Stimulated activated CD8-positive, alpha-beta memory T cell treated with anti-CD3 and anti-CD28 coated beads, Interleukin-15, amount 100 ng/mL, for 1 hour (primary cell): Measurements from ENCODE around the gene GNB2.
A peak's percentile ranks its signal among the peaks of the same experiment; 100 is the strongest.
"Not testable (repeated sequence)": the region's sequence is repeated elsewhere in the genome, so short reads cannot be mapped to it uniquely, and the experiment has no call there.

Source experiments
- DNase-seq: peaks from one replicate; pipeline ENCODE4 v3.0.0-alpha.2; 2020; ENCODE audit warnings: low read depth

Gene GNB2

DNA sequence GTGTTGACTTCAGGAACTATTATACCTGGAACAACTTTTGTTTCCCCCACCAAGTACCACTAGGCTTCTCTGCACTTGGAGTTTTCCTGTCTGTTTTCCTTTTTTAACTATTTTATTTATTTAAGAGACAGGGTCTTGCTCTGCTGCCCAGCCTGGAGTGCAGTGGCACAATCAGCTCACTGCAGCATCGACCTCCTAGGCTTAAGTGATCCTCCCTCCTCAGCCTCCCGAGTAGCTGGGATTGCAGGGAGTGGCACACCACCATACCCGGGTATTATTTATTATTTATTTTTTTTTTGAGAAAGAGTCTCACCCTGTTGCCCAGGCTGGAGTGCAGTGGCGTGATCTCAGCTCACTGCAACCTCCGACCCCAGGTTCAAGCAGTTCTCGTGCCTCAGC, 22.6 kb downstream of the GNB2 start:
- DNase-seq: no peak

- DNase-seq: no peak
These were observed 25.5 kb downstream of the GNB2 start for GRCh38 chr7:100699018-100699417.

GRCh38 chr7:100701089-100701488, 27.5 kb downstream of the GNB2 start:
- DNase-seq: not testable (repeated sequence)

GRCh38 chr7:100705320-100705752, 31.8 kb downstream of the GNB2 start:
- DNase-seq: peak; percentile 63

DNA sequence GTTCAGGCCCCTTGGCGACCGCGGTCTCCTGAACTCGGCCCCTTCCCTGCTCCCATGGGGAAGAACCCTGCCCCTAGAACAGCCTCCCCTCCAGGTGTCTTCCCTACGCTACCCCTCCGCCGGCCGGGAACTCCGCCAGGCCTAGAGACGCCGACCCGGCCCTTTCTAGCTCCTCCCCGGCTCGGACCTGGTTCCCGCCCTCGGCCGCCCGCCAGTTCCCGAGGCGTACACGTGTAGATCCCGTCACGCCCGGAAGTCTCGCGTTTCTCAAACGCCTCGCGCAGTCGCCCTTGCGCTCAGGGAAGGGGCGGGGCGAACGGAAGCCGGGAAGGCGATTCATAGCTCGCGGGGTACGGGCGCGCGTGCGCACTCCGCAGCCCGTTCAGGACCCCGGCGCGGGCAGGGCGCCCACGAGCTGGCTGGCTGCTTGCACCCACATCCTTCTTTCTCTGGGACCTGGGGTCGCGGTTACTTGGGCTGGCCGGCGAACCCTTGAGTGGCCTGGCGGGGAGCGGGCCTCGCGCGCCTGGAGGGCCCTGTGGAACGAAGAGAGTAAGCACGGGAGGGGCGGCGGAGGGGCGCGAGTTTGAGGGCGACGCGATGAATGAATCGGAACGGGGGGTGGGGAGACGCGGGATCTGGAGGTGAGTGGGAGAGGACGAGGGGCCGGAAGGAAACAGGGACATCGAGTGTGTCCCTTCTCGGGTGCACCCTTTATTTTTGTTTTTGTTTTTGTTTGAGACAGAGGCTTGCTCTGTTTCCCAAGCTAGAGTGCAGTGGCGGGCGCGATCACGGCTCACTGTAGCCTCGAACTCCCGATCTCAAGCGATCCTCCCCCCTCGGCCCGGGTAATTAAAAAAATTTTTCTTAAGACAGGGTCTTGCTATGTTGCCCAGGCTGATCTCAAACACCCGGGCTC, 32.5 kb downstream of the GNB2 start, which contains the start of gene POP7:
Gene POP7 (plus strand): TSS at position 369 of the 919 bp plus-strand sequence. CDS start 710 bp downstream, outside the sequence.
- peak; percentile 97 for DNase-seq

- DNase-seq: no peak
These were observed 33.3 kb downstream of the GNB2 start for GRCh38 chr7:100706672-100707311.

DNA sequence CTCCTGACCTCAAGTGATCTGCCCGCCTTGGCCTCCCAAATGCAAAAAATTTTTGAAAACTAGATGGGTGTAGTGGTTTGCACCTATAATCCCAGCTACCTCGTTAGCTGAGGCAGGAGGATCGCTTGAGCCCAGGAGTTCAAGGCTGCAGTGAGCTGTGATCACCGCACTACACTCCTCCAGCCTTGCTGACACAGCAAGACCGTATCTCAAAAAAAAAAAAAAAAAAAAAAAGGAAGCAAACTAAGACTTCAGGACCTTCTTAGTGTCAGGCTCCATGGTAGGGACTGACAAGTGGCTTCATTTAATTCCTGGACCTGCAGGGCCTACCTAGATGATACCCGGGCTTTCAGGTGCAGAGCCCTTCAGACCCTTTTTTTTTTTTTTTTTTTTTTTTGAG, 34.9 kb downstream of the GNB2 start:
- no peak for DNase-seq

DNA sequence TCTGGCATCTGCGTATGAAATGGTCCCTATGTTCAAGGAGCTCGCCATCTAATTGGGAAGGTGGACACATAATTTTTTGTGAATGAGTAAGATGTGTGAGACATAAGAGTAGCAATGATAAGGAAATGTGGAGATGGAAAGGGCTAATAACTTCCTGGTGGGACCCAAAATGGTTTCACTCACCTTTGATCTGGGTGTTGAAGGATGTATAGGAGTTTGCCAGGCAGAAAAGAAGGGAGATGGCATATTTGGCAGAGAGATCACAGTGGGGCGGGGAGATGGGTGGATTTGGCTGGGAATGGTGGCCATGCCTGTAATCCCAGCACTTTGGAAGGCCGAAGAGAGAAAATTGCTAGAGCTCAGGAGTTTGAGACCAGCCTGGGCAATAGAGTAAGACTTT, 36.9 kb downstream of the GNB2 start:
- no peak for DNase-seq

DNA sequence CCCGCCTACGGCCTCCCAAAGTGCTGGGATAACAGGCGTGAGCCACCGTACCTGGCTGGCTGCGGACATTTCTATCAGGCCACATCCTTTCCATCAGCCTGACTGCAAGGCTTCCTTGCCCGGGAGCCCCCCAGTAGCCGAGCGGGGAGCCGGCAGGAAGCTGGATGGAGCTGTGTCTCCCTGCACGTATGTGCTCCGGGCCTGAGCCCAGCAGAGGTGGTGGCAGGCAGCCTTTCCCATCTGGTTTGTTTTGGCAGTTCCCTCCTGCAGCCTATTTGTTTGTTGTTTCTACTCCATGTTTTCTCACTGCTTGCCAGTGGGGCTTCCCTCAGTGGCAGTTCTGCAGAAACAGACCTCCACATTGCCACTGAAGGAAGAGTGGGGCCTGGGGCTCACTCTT, 37.8 kb downstream of the GNB2 start:
- DNase-seq: no peak

DNA sequence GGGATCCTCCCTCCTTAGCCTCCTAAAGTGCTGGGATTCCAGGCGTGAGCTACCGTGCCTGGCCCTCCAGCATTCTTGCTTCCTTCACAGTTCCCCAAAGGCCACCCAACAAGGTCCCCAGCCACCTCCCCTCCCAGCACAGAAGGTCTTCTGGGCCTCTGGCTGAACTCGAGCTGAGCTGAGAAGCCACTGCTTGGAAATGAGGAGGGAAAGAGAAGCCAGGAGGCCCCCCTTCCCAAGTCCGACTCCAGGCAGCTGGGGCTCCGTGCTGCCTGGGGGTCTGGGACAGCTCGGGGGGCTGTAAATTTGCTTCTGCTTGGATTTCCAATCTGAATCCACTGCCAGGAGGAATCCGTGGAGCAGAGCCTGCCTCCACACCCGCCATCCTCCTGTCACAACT, 41.2 kb downstream of the GNB2 start:
- no peak for DNase-seq

- DNase-seq: not testable (repeated sequence)
These were observed 43.5 kb downstream of the GNB2 start for GRCh38 chr7:100717073-100717472.

DNA sequence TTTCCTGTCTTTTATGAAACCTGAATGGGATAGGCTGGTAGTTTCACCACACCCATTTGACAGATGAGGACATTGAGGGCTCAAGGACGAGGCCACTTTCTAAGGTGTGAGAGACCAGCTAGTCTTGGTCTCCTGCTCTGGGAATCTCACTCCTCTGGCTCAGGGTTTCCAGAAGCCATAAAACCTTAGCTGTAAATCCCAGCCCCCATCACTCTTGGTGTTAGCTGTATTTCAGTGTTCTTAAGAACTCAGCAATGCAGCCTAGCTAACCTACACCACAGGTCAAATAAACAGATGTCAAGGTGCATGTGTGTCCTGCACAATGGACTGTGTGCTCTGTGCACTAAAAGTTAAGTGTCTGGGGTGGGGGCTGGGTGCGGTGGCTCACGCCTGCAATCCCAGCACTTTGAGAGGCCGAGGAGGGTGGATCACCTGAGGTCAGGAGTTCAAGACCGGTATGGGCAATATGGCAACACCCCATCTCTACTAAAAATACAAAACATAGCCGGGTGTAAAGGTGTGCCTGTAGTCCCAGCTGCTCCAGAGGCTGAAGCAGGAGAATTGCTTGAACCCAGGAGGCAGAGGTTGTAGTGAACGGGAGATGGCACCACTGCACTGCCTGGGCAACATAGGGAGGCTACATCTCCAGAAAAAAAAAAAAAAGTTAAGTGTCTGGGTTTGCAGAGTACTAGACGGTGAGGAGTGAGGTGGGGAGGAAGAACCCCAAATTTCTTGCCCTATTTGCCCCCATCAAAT, 46.2 kb downstream of the GNB2 start:
- DNase-seq: no peak

DNA sequence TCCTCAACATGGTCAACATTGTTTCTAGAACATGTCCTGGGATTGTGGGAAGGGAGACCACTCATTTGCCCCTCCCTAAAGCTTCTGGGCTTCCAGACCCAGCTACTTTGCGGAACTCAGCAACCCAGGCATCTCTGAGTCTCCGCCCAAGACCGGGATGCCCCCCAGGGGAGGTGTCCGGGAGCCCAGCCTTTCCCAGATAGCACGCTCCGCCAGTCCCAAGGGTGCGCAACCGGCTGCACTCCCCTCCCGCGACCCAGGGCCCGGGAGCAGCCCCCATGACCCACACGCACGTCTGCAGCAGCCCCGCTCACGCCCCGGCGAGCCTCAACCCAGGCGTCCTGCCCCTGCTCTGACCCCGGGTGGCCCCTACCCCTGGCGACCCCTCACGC, 46.7 kb downstream of the GNB2 start, which contains the start of gene EPO:
Gene EPO (plus strand): TSS at position 190 of the 392 bp plus-strand sequence. CDS start 513 bp downstream, outside the sequence.
- no peak for DNase-seq

- no peak for DNase-seq
These were observed 47.3 kb downstream of the GNB2 start for GRCh38 chr7:100720671-100721504.

DNA sequence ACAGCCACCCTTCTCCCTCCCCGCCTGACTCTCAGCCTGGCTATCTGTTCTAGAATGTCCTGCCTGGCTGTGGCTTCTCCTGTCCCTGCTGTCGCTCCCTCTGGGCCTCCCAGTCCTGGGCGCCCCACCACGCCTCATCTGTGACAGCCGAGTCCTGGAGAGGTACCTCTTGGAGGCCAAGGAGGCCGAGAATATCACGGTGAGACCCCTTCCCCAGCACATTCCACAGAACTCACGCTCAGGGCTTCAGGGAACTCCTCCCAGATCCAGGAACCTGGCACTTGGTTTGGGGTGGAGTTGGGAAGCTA, 47.9 kb downstream of the GNB2 start:
- DNase-seq: no peak

- DNase-seq: no peak
These were observed 49.1 kb downstream of the GNB2 start for GRCh38 chr7:100722480-100723212.

GRCh38 chr7:100723732-100724275, 50.3 kb downstream of the GNB2 start:
- no peak for DNase-seq

DNA sequence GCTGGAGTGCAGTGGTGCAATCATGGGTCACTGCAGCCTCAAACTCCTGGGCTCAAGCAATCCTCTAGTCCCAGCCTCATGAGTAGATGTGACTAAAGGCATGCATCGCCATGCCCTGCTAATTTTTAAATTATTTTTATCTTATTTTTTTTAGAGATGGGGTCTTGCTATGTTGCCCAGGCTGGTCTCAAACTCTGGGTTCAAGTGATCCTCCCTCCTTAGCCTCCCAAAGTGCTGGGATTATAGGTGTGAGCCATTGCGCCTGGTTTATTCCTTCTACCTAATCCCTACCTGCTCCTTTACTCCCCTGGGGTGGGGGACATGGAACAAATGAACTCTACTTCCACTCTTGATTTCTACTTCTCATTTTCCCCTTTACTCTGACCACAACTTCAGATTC, 50.8 kb downstream of the GNB2 start:
- DNase-seq: not testable (repeated sequence)

DNA sequence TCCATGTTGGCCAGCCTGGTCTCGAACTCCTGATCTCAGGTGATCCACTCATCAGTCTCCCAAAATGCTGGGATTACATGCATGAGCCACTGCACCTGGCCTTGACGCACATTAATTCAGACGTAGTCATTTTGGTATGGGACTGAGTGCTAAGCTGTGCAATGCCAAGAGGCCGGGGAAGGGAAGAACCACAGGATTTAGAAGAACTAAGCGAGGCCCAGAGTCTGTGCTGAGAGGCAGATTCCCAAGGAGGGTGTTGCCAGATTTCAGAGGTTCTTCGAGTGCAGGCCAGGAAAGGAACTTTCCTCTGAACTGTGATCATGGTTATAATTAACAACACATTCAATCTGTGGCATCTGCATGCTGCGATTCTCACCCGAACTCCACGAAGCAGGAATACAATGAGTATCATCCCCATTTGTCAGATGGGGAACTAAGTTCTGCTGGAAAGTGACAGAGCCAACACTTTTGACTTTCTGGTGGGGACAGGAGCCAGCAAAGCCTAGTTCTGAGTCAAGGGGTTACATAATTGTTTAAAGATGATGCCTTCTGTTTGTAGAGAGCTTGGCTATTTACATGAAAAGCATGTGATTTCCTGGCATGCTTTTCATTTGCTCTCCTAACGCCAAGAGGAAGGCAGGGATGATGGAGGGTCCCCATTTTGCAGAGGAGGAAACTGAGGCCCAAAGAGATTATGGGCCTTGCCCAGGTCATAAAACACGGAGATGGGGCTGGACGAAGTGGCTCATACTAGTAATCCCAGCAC, 53.6 kb downstream of the GNB2 start:
- DNase-seq: no peak

DNA sequence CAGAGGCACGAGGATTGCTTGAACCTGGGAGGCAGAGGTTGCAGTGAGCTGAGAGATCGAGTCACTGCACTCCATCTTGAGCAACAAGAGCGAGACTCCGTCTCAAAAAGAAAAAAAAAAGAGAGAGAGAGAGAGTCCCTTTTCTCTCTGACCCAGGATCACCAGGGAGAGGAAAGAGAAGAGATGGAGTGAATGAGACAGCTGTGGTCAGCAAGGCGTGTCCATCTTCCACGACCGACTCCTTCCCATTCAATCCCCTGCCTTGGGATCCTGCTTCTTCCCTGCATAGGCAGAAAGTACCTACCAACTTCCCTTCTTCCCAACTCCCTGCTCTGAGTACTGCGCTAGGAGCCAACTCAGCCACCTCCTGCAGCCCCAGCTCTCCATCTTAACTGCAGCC, 54.7 kb downstream of the GNB2 start:
- DNase-seq: no peak
